ENCODE data around the gene MT1E.
A peak's percentile ranks its signal among the peaks of the same experiment; 100 is the strongest.

Gene MT1E

GRCh38 chr16:56609463-56609921 lies 16.1 kb upstream of the MT1E start:
- TF ChIP-seq POLR2AphosphoS5 (IDR thresholded peaks at IDR 0.05; ENCODE audit: low read depth) (peak; percentile 64), CTCF (IDR thresholded peaks at IDR 0.05; ENCODE audit: insufficient read depth, low read length) (no peak)
- Histone ChIP-seq H3K27ac (replicated peaks) (peak overlapping the region; percentile 69), H3K27me3 (ENCODE audit: insufficient read depth, poor library complexity, severe bottlenecking) (no peaks in the 10 kb centered on the region), H3K4me3 (replicated peaks; ENCODE audit: insufficient read depth, low read length) (peak overlapping the region; percentile 60)
- DNase-seq (ENCODE audit: low read depth in 1 of 2, low spot score in 1 of 2) = peak in 1 of 2 experiments; percentile 95

DNA sequence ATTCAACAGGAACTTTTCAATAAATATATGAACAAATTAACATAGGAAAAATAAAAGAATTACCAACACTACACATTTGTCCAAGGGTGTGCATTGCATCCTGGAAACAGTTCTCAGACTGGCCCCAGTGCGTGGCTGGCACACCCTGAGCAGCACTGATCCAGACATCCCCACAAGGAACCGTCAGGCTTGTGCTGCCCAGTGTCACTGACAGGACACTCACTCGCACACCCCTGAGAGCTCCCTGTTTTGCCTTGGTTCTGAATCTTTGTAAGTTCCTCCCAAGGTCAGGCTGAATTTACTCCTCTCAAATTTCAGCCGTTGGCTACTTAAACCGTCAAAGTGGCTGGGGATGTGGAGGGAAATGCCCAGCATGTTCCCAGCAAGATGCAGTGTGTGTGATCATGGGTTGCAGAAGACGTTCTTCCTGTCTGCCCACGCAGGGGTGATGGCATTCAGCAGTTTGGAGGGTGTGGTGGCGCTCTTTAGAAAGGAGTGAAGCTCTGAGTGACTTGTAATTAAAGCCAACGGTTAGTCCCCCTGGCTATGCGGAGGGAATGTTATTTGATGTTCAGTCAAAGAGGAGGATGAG lies 15.5 kb upstream of the MT1E start:
- Histone ChIP-seq H3K27ac (replicated peaks) (peak overlapping the region; percentile 69), H3K27me3 (ENCODE audit: insufficient read depth, poor library complexity, severe bottlenecking) (no peaks in the 10 kb centered on the region), H3K4me3 (replicated peaks; ENCODE audit: insufficient read depth, low read length) (no peak overlapping the region)
- peak; percentile 45; the same call in 1 of the 2 replicates for TF ChIP-seq POLR2AphosphoS5 (IDR thresholded peaks at IDR 0.05; ENCODE audit: low read depth)
- no peak for TF ChIP-seq GABPA (IDR thresholded peaks at IDR 0.05; ENCODE audit: low read depth)
- peak in 1 of 2 experiments; percentile 57 for DNase-seq (ENCODE audit: low read depth in 1 of 2, low spot score in 1 of 2)

DNA sequence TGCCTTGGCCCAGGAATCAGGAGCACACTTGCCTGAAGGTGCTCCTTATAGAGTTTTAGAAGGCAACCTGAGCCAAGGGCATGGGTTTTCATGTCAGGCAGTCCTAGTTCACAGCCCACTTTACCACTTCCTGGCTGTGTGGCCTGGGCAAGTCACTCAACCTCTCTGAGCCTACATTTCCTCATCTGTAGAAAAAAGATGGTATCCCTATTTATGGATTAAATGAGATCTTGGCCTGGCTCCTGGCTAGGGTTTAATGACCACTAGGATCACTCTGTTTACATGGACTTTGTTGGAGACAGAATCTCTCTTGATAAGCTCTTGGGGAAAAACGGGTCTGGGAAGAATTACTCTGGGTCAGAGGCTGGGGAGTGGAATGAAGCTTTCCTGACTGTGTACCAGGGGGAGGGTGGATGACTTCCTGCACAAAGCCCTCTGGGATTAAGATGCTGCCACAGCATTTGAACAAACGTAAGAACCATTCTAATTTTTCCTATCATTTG lies 14.9 kb upstream of the MT1E start:
- Histone ChIP-seq H3K27ac (replicated peaks) (no peak overlapping the region; the same call in 1 of the 2 replicates), H3K27me3 (ENCODE audit: insufficient read depth, poor library complexity, severe bottlenecking) (no peaks in the 10 kb centered on the region), H3K4me3 (replicated peaks; ENCODE audit: insufficient read depth, low read length) (no peak overlapping the region)
- TF ChIP-seq CTCF (IDR thresholded peaks at IDR 0.05; ENCODE audit: insufficient read depth, low read length) (no peak), POLR2AphosphoS5 (IDR thresholded peaks at IDR 0.05; ENCODE audit: low read depth) (no peak), REST (IDR thresholded peaks at IDR 0.05; ENCODE audit: insufficient replicate concordance, low read depth) (no peak), GABPA (IDR thresholded peaks at IDR 0.05; ENCODE audit: low read depth) (no peak), SPI1 (IDR thresholded peaks at IDR 0.05; ENCODE audit: borderline replicate concordance, low read depth) (no peak)
- DNase-seq (ENCODE audit: low read depth in 1 of 2, low spot score in 1 of 2) = no peak

GRCh38 chr16:56611281-56611833 lies 14.2 kb upstream of the MT1E start:
- TF ChIP-seq GABPA (IDR thresholded peaks at IDR 0.05; ENCODE audit: low read depth) (no peak), CTCF (IDR thresholded peaks at IDR 0.05; ENCODE audit: insufficient read depth, low read length) (no peak), POLR2AphosphoS5 (IDR thresholded peaks at IDR 0.05; ENCODE audit: low read depth) (no peak), SPI1 (IDR thresholded peaks at IDR 0.05; ENCODE audit: borderline replicate concordance, low read depth) (no peak), REST (IDR thresholded peaks at IDR 0.05; ENCODE audit: insufficient replicate concordance, low read depth) (no peak)
- no peak overlapping the region for H3K4me3 ChIP-seq (replicated peaks; ENCODE audit: insufficient read depth, low read length)
- DNase-seq (ENCODE audit: low read depth in 1 of 2, low spot score in 1 of 2) = no peak
- no peaks in the 10 kb centered on the region for H3K27me3 ChIP-seq (ENCODE audit: insufficient read depth, poor library complexity, severe bottlenecking)
- no peak overlapping the region for H3K27ac ChIP-seq (replicated peaks)

Data from HL-60 (cell line).